HEK293T (cell line): ENCODE measurements around the gene LMX1B.

ENCODE experiments used
- BHLHE40 ChIP-seq: fragments of 450-650 bp; IDR thresholded peaks from 2 replicates; pipeline ENCODE4 v1.6.1; 2016; ENCODE audit warnings: mild to moderate bottlenecking, moderate library complexity, borderline replicate concordance
- ELF4 ChIP-seq: fragments of 450-650 bp; IDR thresholded peaks from 2 replicates; pipeline ENCODE4 v1.6.1; 2017; ENCODE audit warnings: antibody characterized with exemption
- HDGF ChIP-seq: fragments of 450-650 bp; IDR thresholded peaks from 2 replicates; pipeline ENCODE4 v1.6.1; 2017; ENCODE audit warnings: antibody characterized with exemption, borderline replicate concordance
- L3MBTL2 ChIP-seq: fragments of 450-650 bp; conservative IDR thresholded peaks from 2 replicates; pipeline ENCODE4 v1.6.1; 2016; ENCODE audit warnings: mild to moderate bottlenecking
- LEF1 ChIP-seq: fragments of 450-650 bp; IDR thresholded peaks from 2 replicates; pipeline ENCODE4 v1.6.1; 2017; ENCODE audit warnings: mild to moderate bottlenecking, borderline replicate concordance
- NFRKB ChIP-seq: fragments of 450-650 bp; IDR thresholded peaks from 2 replicates; pipeline ENCODE4 v1.6.1; 2016; ENCODE audit warnings: mild to moderate bottlenecking, moderate library complexity
- SP1 ChIP-seq: fragments of 450-650 bp; IDR thresholded peaks from 2 replicates; pipeline ENCODE4 v1.6.1; 2017
- SUZ12 ChIP-seq: fragments of 450-650 bp; IDR thresholded peaks from 2 replicates; pipeline ENCODE4 v1.6.1; 2016; ENCODE audit warnings: mild to moderate bottlenecking
- TARDBP ChIP-seq: fragments of 450-650 bp; IDR thresholded peaks from 2 replicates; pipeline ENCODE4 v1.6.1; 2016

- TF ChIP-seq L3MBTL2 (no peak), SUZ12 (no peak), BHLHE40 (no peak), HDGF (no peak), SP1 (no peak), TARDBP (no peak), ELF4 (no peak), LEF1 (no peak), NFRKB (no peak)
Measured at GRCh38 chr9:126642010-126642744, 28.4 kb downstream of the LMX1B start.
